K562 (cell line): ENCODE data around the gene PPP1R9A. TPM values are rescaled to one million over a fixed set of nuclear protein-coding genes. Genes with fewer than 3 reads are reported as not detected.

Experiments
- ATAC-seq: fragments of 200-7000 bp; cut with Tn5 transposase; 3 replicates; pipeline ENCODE4 v1.9.1; 2020; ENCODE audit warnings: moderate library complexity
- BruUV-seq: library from RNA; stranded (reverse); fragments of 400-500 nt; replicated peaks from 2 replicates; lab custom pipeline; 2021; lab: Mats Ljungman, UMichigan
- CTCF ChIA-PET: fragments of 300-600 bp; formaldehyde crosslinking; extraction: SDS; loops from one replicate; lab custom pipeline; 2021; ENCODE audit warnings: low intra/inter-chr PET ratio; lab: Yijun Ruan, JAX
- POLR2A ChIA-PET: fragments of 300-600, 350-650 bp; sonication (Branson Sonifier 250); formaldehyde crosslinking; extraction: SDS; loops from one replicate; lab custom pipeline; 2021; ENCODE audit warnings: antibody characterized with exemption, inconsistent platforms; lab: Yijun Ruan, JAX
- DNase-seq, 4 experiments: peaks; one replicate each; pipeline versions ENCODE4 v3.0.0 to v3.0.0-alpha.2; 2011 to 2018; ENCODE audit warnings: low spot score in 3 of 4, mixed read lengths in 3 of 4; ENCODE audit errors: extremely low read depth in 1 of 4
- FAIRE-seq: peaks from 2 replicates; lab custom pipeline; 2011; peaks lifted over from hg19 to GRCh38; lab: Jason Lieb, UNC
- H2AFZ ChIP-seq: 2 replicates; pipeline ENCODE4 v1.6.0; 2011; ENCODE audit warnings: low read depth, low read length, control low read depth, inconsistent platforms
- H3K27ac ChIP-seq: fragments of 200-600 bp; 3 replicates; pipeline ENCODE4 v1.8.0; 2011; ENCODE audit warnings: low read depth, mild to moderate bottlenecking, control low read depth, inconsistent platforms, low read length, moderate library complexity, mixed read lengths; ENCODE audit errors: extremely low read depth
- H3K27me3 ChIP-seq, 2 experiments: fragments of 300-600 bp in 1 of 2; 2 replicates in 1 of 2; 3 replicates in 1 of 2; pipeline versions ENCODE4 v1.6.0 to v1.8.0; 2011; ENCODE audit warnings: inconsistent platforms in 2 of 2, low read length in 2 of 2, mild to moderate bottlenecking in 1 of 2, mixed read lengths in 1 of 2, moderate library complexity in 1 of 2; ENCODE audit not compliant: control insufficient read depth in 2 of 2, insufficient read depth in 2 of 2
- H3K36me3 ChIP-seq: fragments of 300-600 bp; 3 replicates; pipeline ENCODE4 v1.8.0; 2011; ENCODE audit warnings: mild to moderate bottlenecking, low read length, inconsistent platforms; ENCODE audit not compliant: control insufficient read depth, insufficient read depth
- H3K4me1 ChIP-seq, 2 experiments: fragments of 200-600 bp in 1 of 2; replicated peaks in 1 of 2; 2 replicates in 1 of 2; 3 replicates in 1 of 2; pipeline versions ENCODE4 v1.5.1 to v1.8.0; 2011; ENCODE audit warnings: inconsistent platforms in 2 of 2, low read length in 2 of 2, mild to moderate bottlenecking in 1 of 2, mixed read lengths in 1 of 2, moderate library complexity in 1 of 2; ENCODE audit not compliant: control insufficient read depth in 2 of 2, insufficient read depth in 2 of 2
- H3K4me2 ChIP-seq: 2 replicates; pipeline ENCODE4 v1.6.1; 2011; ENCODE audit warnings: low read length, control low read depth, inconsistent platforms, mixed read lengths; ENCODE audit not compliant: insufficient read depth
- H3K4me3 ChIP-seq: fragments of 200-600 bp; sonication (generic), shearing (Covaris generic); 2 replicates; pipeline ENCODE4 v1.5.1; 2016; ENCODE audit warnings: control low read depth, inconsistent platforms
- H3K79me2 ChIP-seq: fragments of 200-600 bp; 3 replicates; pipeline ENCODE4 v1.8.0; 2011; ENCODE audit warnings: low read length, inconsistent platforms; ENCODE audit not compliant: control insufficient read depth, insufficient read depth
- H3K9ac ChIP-seq, 2 experiments: 2 replicates each; pipeline versions ENCODE4 v1.6.0 to v1.6.1; 2011; ENCODE audit warnings: low read depth in 2 of 2, low read length in 2 of 2, control low read depth in 1 of 2, inconsistent platforms in 1 of 2, mild to moderate bottlenecking in 1 of 2, mixed read lengths in 1 of 2; ENCODE audit not compliant: insufficient read depth in 1 of 2
- H3K9me1 ChIP-seq: one replicate; pipeline ENCODE4 v1.6.0; 2011; ENCODE audit warnings: inconsistent platforms, mild to moderate bottlenecking, low read length, moderate library complexity; ENCODE audit not compliant: control insufficient read depth, insufficient read depth
- H3K9me3 ChIP-seq: replicated peaks from 2 replicates; pipeline ENCODE4 v1.5.1; 2011; ENCODE audit warnings: low read depth, low read length, inconsistent platforms; ENCODE audit not compliant: control insufficient read depth, insufficient read depth
- H4K20me1 ChIP-seq: replicated peaks from 2 replicates; pipeline ENCODE4 v1.6.1; 2011; ENCODE audit warnings: low read length, inconsistent platforms, mixed read lengths; ENCODE audit not compliant: control insufficient read depth, insufficient read depth
- FOXK1 ChIP-seq: sonication (generic); formaldehyde crosslinking; IDR thresholded peaks from 2 replicates; pipeline ENCODE4 v1.8.0; 2022; ENCODE audit warnings: missing genetic modification reagents, mild to moderate bottlenecking, borderline replicate concordance
- MED1 ChIP-seq: sonication (generic); formaldehyde crosslinking; IDR thresholded peaks from 2 replicates; pipeline ENCODE4 v1.8.1; 2023; ENCODE audit warnings: missing genetic modification reagents, borderline replicate concordance
- POU5F1 ChIP-seq: fragments of 150-350 bp; IDR thresholded peaks from 2 replicates; pipeline ENCODE4 v1.6.1; 2014; ENCODE audit warnings: borderline replicate concordance, low read length, low read depth, mild to moderate bottlenecking; ENCODE audit not compliant: partially characterized antibody
- PRPF4 ChIP-seq: fragments of 200-400 bp; formaldehyde crosslinking; IDR thresholded peaks from one replicate; pipeline ENCODE4 v1.6.1; 2017; ENCODE audit warnings: low read length, low read depth, mild to moderate bottlenecking; ENCODE audit not compliant: insufficient read depth, poor library complexity, severe bottlenecking
- SIX5 ChIP-seq, 2 experiments: IDR thresholded peaks; 2 replicates each; pipeline ENCODE4 v1.6.1; 2011; ENCODE audit warnings: low read length in 2 of 2, borderline replicate concordance in 1 of 2, low read depth in 1 of 2, mild to moderate bottlenecking in 1 of 2, moderate library complexity in 1 of 2; ENCODE audit not compliant: insufficient read depth in 1 of 2
- SPI1 ChIP-seq: IDR thresholded peaks from 2 replicates; pipeline ENCODE4 v1.6.1; 2011; ENCODE audit warnings: low read depth, low read length, control low read depth, borderline replicate concordance
- THRB ChIP-seq: fragments of 450-650 bp; formaldehyde crosslinking; conservative IDR thresholded peaks from 2 replicates; pipeline ENCODE4 v1.4.0; 2022; ENCODE audit warnings: mild to moderate bottlenecking, missing genetic modification characterization
- ZBTB33 ChIP-seq: sonication (generic); formaldehyde crosslinking; IDR thresholded peaks from 2 replicates; pipeline ENCODE4 v1.8.1; 2023; ENCODE audit warnings: mild to moderate bottlenecking, missing genetic modification reagents
- ZNF197 ChIP-seq: fragments of 200-800 bp; sonication (Bioruptor generic); IDR thresholded peaks from 2 replicates; pipeline ENCODE4 v1.6.1; 2016; ENCODE audit warnings: low read depth, missing genetic modification characterization, missing compliant biosample characterization
- WGBS: fragments of 100-300 bp; shearing (Covaris generic); methylation state at CpG from one replicate; pipeline ENCODE4 v1.1.6; 2016; ENCODE audit warnings: low coverage, mixed read lengths; ENCODE audit not compliant: insufficient coverage; ENCODE audit errors: missing lambda C conversion rate; 5-methylcytosine and 5-hydroxymethylcytosine counted together
- in situ Hi-C: fragments of 300-500 bp; cut with MboI; formaldehyde crosslinking; loops from 4 replicates; pipeline ENCODE4 v1.15.0; 2018; ENCODE audit warnings: inconsistent platforms, mixed read lengths
- intact Hi-C: fragments of 100-400 bp; cut with micrococcal nuclease; formaldehyde crosslinking; loops from 2 replicates; pipeline ENCODE4 v1.14.2; 2022
- polyA plus RNA-seq, 8 experiments: library from polyadenylated mRNA; depleted of rRNA in 4 of 8; stranded (reverse) in 5 of 8; unstranded in 3 of 8; fragments of >200 nt; fragmentation: Nextera tagmentation in 2 of 8; fragmentation: Illumina TruSeq in 1 of 8; extraction: Ambion mirVana in 2 of 8; extraction: Trizol in 1 of 8; gene quantifications; 2 replicates each; pipeline versions ENCODE4 v1.2.1 to v1.2.3, GENCODE V29; 2011 to 2014; ENCODE audit warnings: inconsistent platforms in 1 of 8, missing spikeins in 1 of 8
- total RNA-seq, 7 experiments: library from RNA; depleted of rRNA in 6 of 7; stranded (reverse); fragments of >200 nt in 6 of 7; fragmentation: Illumina TruSeq in 2 of 7; extraction: Trizol in 2 of 7; gene quantifications; 2 replicates each; pipeline versions ENCODE4 v1.2.1 to v1.2.3, GENCODE V29; 2011 to 2021; ENCODE audit warnings: low replicate concordance in 1 of 7
- TF ChIP-seq, protein P1 (sequence below): fragments of 250-450 bp; sonication (Bioruptor Pico); IDR thresholded peaks from 2 replicates; pipeline ENCODE4 v1.5.0; 2020; ENCODE audit warnings: mild to moderate bottlenecking
- TF ChIP-seq, protein P2 (sequence below): IDR thresholded peaks from 3 replicates; pipeline ENCODE4 v1.6.1; 2011; ENCODE audit warnings: borderline replicate concordance, mild to moderate bottlenecking, moderate library complexity; ENCODE audit not compliant: insufficient read length; ENCODE audit errors: extremely low read depth
- TF ChIP-seq, protein P3 (sequence below): fragments of 450-650 bp; formaldehyde crosslinking; IDR thresholded peaks from 2 replicates; pipeline ENCODE4 v1.4.0; 2022; ENCODE audit warnings: mild to moderate bottlenecking, moderate library complexity

Gene PPP1R9A
- total and polyA plus RNA-seq, 9 of the 15 experiments (the other 6 are each of a cell fraction or from before 2014, with no cell fraction given) = 0.24 TPM; not detected in 8

GRCh38 chr7:95250571-95250970 lies 343.2 kb downstream of the PPP1R9A start:
- no peak overlapping the region for H3K9ac ChIP-seq
- no peaks in the 10 kb centered on the region for H3K9me1 ChIP-seq
- H3K27ac ChIP-seq = no peak overlapping the region
- H3K4me2 ChIP-seq = no peak overlapping the region
- no peaks in the 10 kb centered on the region for H3K79me2 ChIP-seq
- FAIRE-seq = no peak
- no peaks in the 10 kb centered on the region for H3K27me3 ChIP-seq
- no peaks in the 10 kb centered on the region for H3K9me3 ChIP-seq
- DNase-seq = no peak
- H2AFZ ChIP-seq = no peak overlapping the region
- no TSS peak for BruUV-seq
- H3K36me3 ChIP-seq = no peaks in the 10 kb centered on the region
- WGBS = 1% methylated on average over 6 of the region's 6 CpGs
- POLR2A ChIA-PET = interaction anchor here (0.6 kb wide), 1 partner anchor 802 kb away, joined by 3 read pairs; no protein-coding TSS in a partner anchor
- intact Hi-C loops (no loop called here), in situ Hi-C loops (no loop called here)
- no peaks in the 10 kb centered on the region for H4K20me1 ChIP-seq
- CTCF ChIA-PET = no interaction called here
- ATAC-seq = no peak
- H3K4me1 ChIP-seq = no peaks in the 10 kb centered on the region
- H3K4me3 ChIP-seq = no peak overlapping the region
- no peak for TF ChIP-seq MED1 (CRISPR knock-in tag)
- TF ChIP-seq, protein P1, sequence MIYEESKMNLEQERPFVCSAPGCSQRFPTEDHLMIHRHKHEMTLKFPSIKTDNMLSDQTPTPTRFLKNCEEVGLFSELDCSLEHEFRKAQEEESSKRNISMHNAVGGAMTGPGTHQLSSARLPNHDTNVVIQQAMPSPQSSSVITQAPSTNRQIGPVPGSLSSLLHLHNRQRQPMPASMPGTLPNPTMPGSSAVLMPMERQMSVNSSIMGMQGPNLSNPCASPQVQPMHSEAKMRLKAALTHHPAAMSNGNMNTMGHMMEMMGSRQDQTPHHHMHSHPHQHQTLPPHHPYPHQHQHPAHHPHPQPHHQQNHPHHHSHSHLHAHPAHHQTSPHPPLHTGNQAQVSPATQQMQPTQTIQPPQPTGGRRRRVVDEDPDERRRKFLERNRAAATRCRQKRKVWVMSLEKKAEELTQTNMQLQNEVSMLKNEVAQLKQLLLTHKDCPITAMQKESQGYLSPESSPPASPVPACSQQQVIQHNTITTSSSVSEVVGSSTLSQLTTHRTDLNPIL (CRISPR knock-in tag) = no peak
- TF ChIP-seq ZBTB33 (CRISPR knock-in tag) = no peak
- TF ChIP-seq, protein P2, sequence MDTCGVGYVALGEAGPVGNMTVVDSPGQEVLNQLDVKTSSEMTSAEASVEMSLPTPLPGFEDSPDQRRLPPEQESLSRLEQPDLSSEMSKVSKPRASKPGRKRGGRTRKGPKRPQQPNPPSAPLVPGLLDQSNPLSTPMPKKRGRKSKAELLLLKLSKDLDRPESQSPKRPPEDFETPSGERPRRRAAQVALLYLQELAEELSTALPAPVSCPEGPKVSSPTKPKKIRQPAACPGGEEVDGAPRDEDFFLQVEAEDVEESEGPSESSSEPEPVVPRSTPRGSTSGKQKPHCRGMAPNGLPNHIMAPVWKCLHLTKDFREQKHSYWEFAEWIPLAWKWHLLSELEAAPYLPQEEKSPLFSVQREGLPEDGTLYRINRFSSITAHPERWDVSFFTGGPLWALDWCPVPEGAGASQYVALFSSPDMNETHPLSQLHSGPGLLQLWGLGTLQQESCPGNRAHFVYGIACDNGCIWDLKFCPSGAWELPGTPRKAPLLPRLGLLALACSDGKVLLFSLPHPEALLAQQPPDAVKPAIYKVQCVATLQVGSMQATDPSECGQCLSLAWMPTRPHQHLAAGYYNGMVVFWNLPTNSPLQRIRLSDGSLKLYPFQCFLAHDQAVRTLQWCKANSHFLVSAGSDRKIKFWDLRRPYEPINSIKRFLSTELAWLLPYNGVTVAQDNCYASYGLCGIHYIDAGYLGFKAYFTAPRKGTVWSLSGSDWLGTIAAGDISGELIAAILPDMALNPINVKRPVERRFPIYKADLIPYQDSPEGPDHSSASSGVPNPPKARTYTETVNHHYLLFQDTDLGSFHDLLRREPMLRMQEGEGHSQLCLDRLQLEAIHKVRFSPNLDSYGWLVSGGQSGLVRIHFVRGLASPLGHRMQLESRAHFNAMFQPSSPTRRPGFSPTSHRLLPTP = no peak
- TF ChIP-seq POU5F1 = no peak
- TF ChIP-seq THRB (CRISPR knock-in tag) = no peak
- no peak for TF ChIP-seq SIX5 (IDR thresholded peaks at IDR 0.05; ENCODE audit: borderline replicate concordance in 1 of 2, insufficient read depth in 1 of 2, low read depth in 1 of 2, low read length in 2 of 2)
- TF ChIP-seq ZNF197 (CRISPR knock-in tag) = no peak
- no peak for TF ChIP-seq SPI1
- no peak for TF ChIP-seq PRPF4
- TF ChIP-seq, protein P3, sequence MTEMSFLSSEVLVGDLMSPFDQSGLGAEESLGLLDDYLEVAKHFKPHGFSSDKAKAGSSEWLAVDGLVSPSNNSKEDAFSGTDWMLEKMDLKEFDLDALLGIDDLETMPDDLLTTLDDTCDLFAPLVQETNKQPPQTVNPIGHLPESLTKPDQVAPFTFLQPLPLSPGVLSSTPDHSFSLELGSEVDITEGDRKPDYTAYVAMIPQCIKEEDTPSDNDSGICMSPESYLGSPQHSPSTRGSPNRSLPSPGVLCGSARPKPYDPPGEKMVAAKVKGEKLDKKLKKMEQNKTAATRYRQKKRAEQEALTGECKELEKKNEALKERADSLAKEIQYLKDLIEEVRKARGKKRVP (CRISPR knock-in tag) = no peak
- no peak for TF ChIP-seq FOXK1 (CRISPR knock-in tag)
